GM12878 (cell line): Measurements from ENCODE around the gene ZCCHC3. TPM values are rescaled to one million over a fixed set of nuclear protein-coding genes. Genes with fewer than 3 reads are reported as not detected.

Experiments used
- ATAC-seq: fragments of 200-7000 bp; cut with Tn5 transposase; 3 replicates; pipeline ENCODE4 v1.9.1; 2020; ENCODE audit warnings: mild to moderate bottlenecking, moderate library complexity
- BruUV-seq: library from RNA; stranded (reverse); fragments of 400-500 nt; replicated peaks from 2 replicates; lab custom pipeline; 2021; lab: Mats Ljungman, UMichigan
- CTCF ChIA-PET: fragments of 300-600 bp; sonication (Branson Sonifier 250); formaldehyde crosslinking; extraction: SDS; loops from one replicate; lab custom pipeline; 2021; ENCODE audit warnings: inconsistent platforms; lab: Yijun Ruan, JAX
- POLR2A ChIA-PET: fragments of 350-600 bp; formaldehyde crosslinking; extraction: SDS; loops from one replicate; lab custom pipeline; 2021; ENCODE audit warnings: inconsistent platforms; lab: Charles Lee
- RAD21 ChIA-PET: fragments of 300-600 bp; sonication (Branson Sonifier 250); formaldehyde crosslinking; loops from one replicate; lab custom pipeline; 2023; ENCODE audit warnings: antibody characterized with exemption; ENCODE audit not compliant: unreplicated experiment; lab: Charles Lee
- SMC1A ChIA-PET: fragments of 300-600 bp; sonication (Branson Sonifier 250); formaldehyde crosslinking; loops from one replicate; lab custom pipeline; 2023; ENCODE audit not compliant: unreplicated experiment, uncharacterized antibody; lab: Charles Lee
- DNase-seq: peaks from one replicate; pipeline ENCODE4 v3.0.0-alpha.2; 2011; ENCODE audit warnings: low read depth, low spot score
- FAIRE-seq: peaks from 3 replicates; lab custom pipeline; 2011; peaks lifted over from hg19 to GRCh38; lab: Jason Lieb, UNC
- H2AFZ ChIP-seq: 2 replicates; pipeline ENCODE4 v1.6.0; 2011; ENCODE audit warnings: low read depth, low read length, control low read depth; ENCODE audit not compliant: control insufficient read depth
- H3K27ac ChIP-seq: 2 replicates; pipeline ENCODE4 v1.5.1; 2011; ENCODE audit warnings: control low read depth; ENCODE audit not compliant: control insufficient read depth, insufficient read depth
- H3K27me3 ChIP-seq, 2 experiments: replicated peaks in 1 of 2; 2 replicates each; pipeline versions ENCODE4 v1.6.0 to v1.6.1; 2011; ENCODE audit warnings: low read length in 1 of 2; ENCODE audit not compliant: control insufficient read depth in 2 of 2, insufficient read depth in 2 of 2
- H3K36me3 ChIP-seq, 2 experiments: 2 replicates each; pipeline ENCODE4 v1.5.1; 2011; ENCODE audit warnings: low read length in 1 of 2; ENCODE audit not compliant: control insufficient read depth in 2 of 2, insufficient read depth in 2 of 2
- H3K4me1 ChIP-seq: 2 replicates; pipeline ENCODE4 v1.6.1; 2011; ENCODE audit warnings: mild to moderate bottlenecking, low read length, moderate library complexity, mixed read lengths; ENCODE audit not compliant: control insufficient read depth, insufficient read depth
- H3K4me2 ChIP-seq: 2 replicates; pipeline ENCODE4 v1.6.0; 2011; ENCODE audit warnings: control low read depth; ENCODE audit not compliant: control insufficient read depth, insufficient read depth
- H3K4me3 ChIP-seq: fragments of 200-600 bp; sonication (generic); 2 replicates; pipeline ENCODE4 v1.5.1; 2016
- H3K79me2 ChIP-seq: 2 replicates; pipeline ENCODE4 v1.6.0; 2011; ENCODE audit warnings: low read length; ENCODE audit not compliant: control insufficient read depth, insufficient read depth
- H3K9ac ChIP-seq: 2 replicates; pipeline ENCODE4 v1.8.0; 2011; ENCODE audit warnings: low read length, control low read depth, mixed read lengths; ENCODE audit not compliant: control insufficient read depth, insufficient read depth
- H3K9me3 ChIP-seq: replicated peaks from 3 replicates; pipeline ENCODE4 v1.5.1; 2011; ENCODE audit warnings: mild to moderate bottlenecking, low read length; ENCODE audit not compliant: control insufficient read depth, insufficient read depth
- H4K20me1 ChIP-seq: 2 replicates; pipeline ENCODE4 v1.6.0; 2011; ENCODE audit not compliant: control insufficient read depth, insufficient read depth
- BHLHE40 ChIP-seq, 2 experiments: fragments of 450-650 bp in 1 of 2; IDR thresholded peaks; 2 replicates each; pipeline ENCODE4 v1.6.1; 2011 to 2017; ENCODE audit warnings: low read depth in 2 of 2, borderline replicate concordance in 1 of 2, improper control_type of control experiment in 1 of 2, low read length in 1 of 2, mild to moderate bottlenecking in 1 of 2
- ESRRA ChIP-seq: IDR thresholded peaks from 2 replicates; pipeline ENCODE4 v1.6.1; 2012; ENCODE audit warnings: mild to moderate bottlenecking, low read length, improper control_type of control experiment
- HCFC1 ChIP-seq: fragments of 150-350 bp; IDR thresholded peaks from 2 replicates; pipeline ENCODE4 v1.6.1; 2014; ENCODE audit warnings: low read length
- MEF2B ChIP-seq: fragments of 450-650 bp; IDR thresholded peaks from 2 replicates; pipeline ENCODE4 v1.6.1; 2018; ENCODE audit warnings: mild to moderate bottlenecking, moderate library complexity; ENCODE audit not compliant: partially characterized antibody, poor library complexity, severe bottlenecking
- MYB ChIP-seq: fragments of 150-350 bp; IDR thresholded peaks from 2 replicates; pipeline ENCODE4 v1.6.1; 2014; ENCODE audit warnings: mild to moderate bottlenecking, low read depth, low read length, borderline replicate concordance
- NR2F1 ChIP-seq: fragments of 450-650 bp; conservative IDR thresholded peaks from 2 replicates; pipeline ENCODE4 v1.6.1; 2017; ENCODE audit warnings: mild to moderate bottlenecking
- POLR2A ChIP-seq: IDR thresholded peaks from 2 replicates; pipeline ENCODE4 v1.6.1; 2011; ENCODE audit warnings: low read depth, mild to moderate bottlenecking, low read length
- POU2F2 ChIP-seq: IDR thresholded peaks from 3 replicates; pipeline ENCODE4 v1.6.1; 2011; ENCODE audit warnings: low read depth, mild to moderate bottlenecking, low read length, borderline replicate concordance
- RAD21 ChIP-seq: IDR thresholded peaks from 2 replicates; pipeline ENCODE4 v1.6.1; 2011; ENCODE audit warnings: mild to moderate bottlenecking, low read depth, low read length, moderate library complexity; ENCODE audit not compliant: insufficient read depth
- RAD51 ChIP-seq: fragments of 450-650 bp; IDR thresholded peaks from 2 replicates; pipeline ENCODE4 v1.6.1; 2016; ENCODE audit warnings: moderate library complexity, mild to moderate bottlenecking, inconsistent platforms
- SMC3 ChIP-seq: IDR thresholded peaks from 2 replicates; pipeline ENCODE4 v1.6.1; 2011; ENCODE audit warnings: low read length, improper control_type of control experiment, borderline replicate concordance
- SRF ChIP-seq, 2 experiments: IDR thresholded peaks; 2 replicates each; pipeline ENCODE4 v1.6.1; 2011; ENCODE audit warnings: low read depth in 2 of 2, low read length in 2 of 2, mild to moderate bottlenecking in 1 of 2, moderate library complexity in 1 of 2
- STAT1 ChIP-seq: fragments of 450-650 bp; conservative IDR thresholded peaks from 2 replicates; pipeline ENCODE4 v1.6.1; 2014; ENCODE audit warnings: antibody characterized with exemption, mild to moderate bottlenecking
- YY1 ChIP-seq: IDR thresholded peaks from 2 replicates; pipeline ENCODE4 v1.6.1; 2011; ENCODE audit warnings: low read depth, mild to moderate bottlenecking, low read length
- ZNF207 ChIP-seq: fragments of 450-650 bp; IDR thresholded peaks from 2 replicates; pipeline ENCODE4 v1.6.1; 2014; ENCODE audit warnings: antibody characterized with exemption, mild to moderate bottlenecking, borderline replicate concordance
- ZNF622 ChIP-seq: fragments of 450-650 bp; IDR thresholded peaks from 2 replicates; pipeline ENCODE4 v1.6.1; 2017; ENCODE audit warnings: mild to moderate bottlenecking, inconsistent platforms
- WGBS: methylation state at CpG from one replicate; pipeline ENCODE4 v1.1.6; 2016; ENCODE audit warnings: low lambda C conversion rate; ENCODE audit not compliant: insufficient replicate concordance, insufficient coverage; ENCODE audit errors: missing lambda C conversion rate; 5-methylcytosine and 5-hydroxymethylcytosine counted together
- in situ Hi-C: fragments of 300-500 bp; cut with MboI; formaldehyde crosslinking; loops from 9 replicates; pipeline ENCODE4 v1.14.3; 2018; ENCODE audit warnings: mixed read lengths
- intact Hi-C: fragments of 100-400 bp; cut with micrococcal nuclease; formaldehyde crosslinking; loops from one replicate; pipeline ENCODE4 v1.14.2; 2022; ENCODE audit not compliant: unreplicated experiment
- polyA plus RNA-seq, 11 experiments: library from polyadenylated mRNA; depleted of rRNA in 4 of 11; unstranded in 6 of 11; stranded (reverse) in 5 of 11; fragments of >200 nt; fragmentation: Nextera tagmentation in 4 of 11; fragmentation: Illumina TruSeq in 1 of 11; extraction: Ambion mirVana in 4 of 11; extraction: Trizol in 1 of 11; gene quantifications; 1 replicate in 1 of 11; 2 replicates in 10 of 11; pipeline versions ENCODE4 v1.2.1 to v1.2.3, GENCODE V29; 2011 to 2016; ENCODE audit warnings: inconsistent platforms in 2 of 11, missing spikeins in 2 of 11, low read depth in 1 of 11
- total RNA-seq, 4 experiments: library from RNA; depleted of rRNA in 3 of 4; stranded (reverse); fragments of >200 nt in 3 of 4; fragmentation: Illumina TruSeq in 1 of 4; extraction: Trizol in 1 of 4; gene quantifications; 2 replicates each; pipeline versions ENCODE4 v1.2.1 to v1.2.3, GENCODE V29; 2013 to 2021
- TF ChIP-seq, protein P1 (sequence below), 3 experiments: IDR thresholded peaks in 2 of 3; conservative IDR thresholded peaks in 1 of 3; 2 replicates each; pipeline ENCODE4 v1.5.1; 2011; ENCODE audit warnings: low read depth in 3 of 3, low read length in 3 of 3, mild to moderate bottlenecking in 3 of 3, control low read depth in 2 of 3, moderate library complexity in 2 of 3, inconsistent platforms in 1 of 3, mixed read lengths in 1 of 3; ENCODE audit not compliant: control insufficient read depth in 2 of 3, insufficient read depth in 1 of 3; ENCODE audit errors: extremely low read depth in 1 of 3
- TF ChIP-seq, protein P2 (sequence below): fragments of 450-650 bp; IDR thresholded peaks from 2 replicates; pipeline ENCODE4 v1.6.1; 2017; ENCODE audit warnings: borderline replicate concordance

The ZCCHC3 gene
- total and polyA plus RNA-seq, 10 of the 15 experiments (the other 5 are each of a cell fraction or from before 2014, with no cell fraction given) = 5.3 to 36.1 (median 17.2) TPM

DNA sequence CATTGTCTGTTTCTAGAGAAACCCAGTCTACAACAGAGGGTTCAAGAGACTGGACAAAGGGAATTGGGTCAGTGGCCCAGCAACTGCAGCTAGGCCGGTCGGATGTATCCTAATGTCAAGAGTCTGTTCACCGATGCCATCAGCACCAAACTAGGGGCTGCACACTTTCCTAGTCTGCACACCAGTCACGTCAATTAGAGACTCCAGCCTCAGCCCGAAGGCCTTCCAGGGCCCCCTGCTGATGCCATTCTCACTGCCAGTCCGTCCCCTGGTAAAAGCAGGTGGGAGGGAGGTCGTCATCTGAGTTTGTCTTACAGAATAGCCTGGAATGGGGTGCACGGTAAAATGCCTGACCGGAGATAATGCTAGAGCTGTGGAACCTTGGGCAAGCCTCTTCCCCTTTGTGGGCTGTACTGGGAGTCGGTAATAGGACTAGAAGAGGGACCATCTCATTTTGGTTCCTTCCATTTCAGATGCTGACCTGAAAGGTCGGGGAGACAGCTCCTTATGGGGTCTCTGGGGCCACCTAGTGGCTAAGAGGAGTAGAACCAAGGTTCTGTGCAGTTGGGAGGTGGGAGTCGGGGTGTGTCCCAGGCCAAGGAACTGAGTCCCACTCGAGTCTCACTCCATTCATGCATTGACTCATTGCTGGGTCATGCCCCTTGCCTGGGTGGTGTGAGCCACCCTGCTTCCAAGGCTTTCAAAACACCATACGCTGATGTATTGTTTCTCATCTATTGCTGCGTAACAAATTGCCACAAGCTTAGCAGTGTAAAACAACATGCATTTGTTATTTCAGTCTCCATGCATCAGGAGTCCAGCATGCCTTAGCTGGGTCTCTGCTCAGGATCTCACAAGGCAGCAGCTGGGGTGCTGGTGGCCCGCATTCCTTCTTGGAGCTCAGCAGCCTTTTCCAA lies 33.1 kb downstream of the ZCCHC3 start:
- SMC1A ChIA-PET = interaction anchor here (0.8 to 3.9 kb wide), 14 partner anchors 12 to 127 kb away, joined by 3 to 28 read pairs (median 4); no protein-coding TSS in a partner anchor

More for the DNA sequence above, 33.1 kb downstream of the ZCCHC3 start:
- Histone ChIP-seq H3K27me3 (no peaks in the 10 kb centered on the region), H3K79me2 (peaks cover 11% of the 10 kb centered on the region), H3K36me3 (no peaks in the 10 kb centered on the region; a peak in 1 of 4 replicates), H3K9ac (no peak overlapping the region), H3K4me3 (no peak overlapping the region), H2AFZ (no peak overlapping the region), H3K4me2 (no peak overlapping the region), H3K9me3 (no peaks in the 10 kb centered on the region), H4K20me1 (peaks cover 4% of the 10 kb centered on the region), H3K27ac (no peak overlapping the region), H3K4me1 (peaks cover 15% of the 10 kb centered on the region)
- 54% methylated on average over 16 of the region's 16 CpGs for WGBS
- ChIA-PET POLR2A (interaction anchor here (0.9 kb wide), 1 partner anchor 16 kb away, joined by 3 read pairs; the partner anchor contains the start of gene NRSN2), CTCF (interaction anchor here (0.5 to 4.6 kb wide), 34 partner anchors 8 to 232 kb away, joined by 3 to 59 read pairs (median 5); partner anchors contain the start of genes DEFB132 and NRSN2), RAD21 (interaction anchor here (0.9 to 3.5 kb wide), 16 partner anchors 11 to 122 kb away, joined by 3 to 19 read pairs (median 4); no protein-coding TSS in a partner anchor)
- FAIRE-seq (peak; percentile 81), DNase-seq (no peak), ATAC-seq (peak; percentile 65)
- no TSS peak for BruUV-seq
- intact Hi-C loops = loop anchor here (1.0 to 5.0 kb wide), 2 partner anchors 63 to 121 kb away; no protein-coding TSS in a partner anchor
- TF ChIP-seq POLR2A (no peak), BHLHE40 (IDR thresholded peaks at IDR 0.05; ENCODE audit: borderline replicate concordance in 1 of 2, low read depth in 2 of 2, low read length in 1 of 2) (0 out of 4 replicates have a peak, but pooled peaks of 1 of the 2 experiments have one; percentile 5), ESRRA (no peak), HCFC1 (0 out of 2 replicates have a peak, but pooled peaks have one; percentile 4), RAD21 (peak; percentile 93), RAD51 (no peak), ZNF622 (no peak), SMC3 (peak; percentile 71), MYB (0 out of 2 replicates have a peak, but pooled peaks have one; percentile 24), MEF2B (no peak), STAT1 (0 out of 2 replicates have a peak, but pooled peaks have one; percentile 25), POU2F2 (0 out of 3 replicates have a peak, but pooled peaks have one; percentile 17), NR2F1 (peak; percentile 98), SRF (IDR thresholded peaks at IDR 0.05; ENCODE audit: low read depth in 2 of 2, low read length in 2 of 2) (no peak), ZNF207 (peak; percentile 48; the same call in 1 of the 2 replicates), YY1 (peak; percentile 78)
- TF ChIP-seq, protein P1, sequence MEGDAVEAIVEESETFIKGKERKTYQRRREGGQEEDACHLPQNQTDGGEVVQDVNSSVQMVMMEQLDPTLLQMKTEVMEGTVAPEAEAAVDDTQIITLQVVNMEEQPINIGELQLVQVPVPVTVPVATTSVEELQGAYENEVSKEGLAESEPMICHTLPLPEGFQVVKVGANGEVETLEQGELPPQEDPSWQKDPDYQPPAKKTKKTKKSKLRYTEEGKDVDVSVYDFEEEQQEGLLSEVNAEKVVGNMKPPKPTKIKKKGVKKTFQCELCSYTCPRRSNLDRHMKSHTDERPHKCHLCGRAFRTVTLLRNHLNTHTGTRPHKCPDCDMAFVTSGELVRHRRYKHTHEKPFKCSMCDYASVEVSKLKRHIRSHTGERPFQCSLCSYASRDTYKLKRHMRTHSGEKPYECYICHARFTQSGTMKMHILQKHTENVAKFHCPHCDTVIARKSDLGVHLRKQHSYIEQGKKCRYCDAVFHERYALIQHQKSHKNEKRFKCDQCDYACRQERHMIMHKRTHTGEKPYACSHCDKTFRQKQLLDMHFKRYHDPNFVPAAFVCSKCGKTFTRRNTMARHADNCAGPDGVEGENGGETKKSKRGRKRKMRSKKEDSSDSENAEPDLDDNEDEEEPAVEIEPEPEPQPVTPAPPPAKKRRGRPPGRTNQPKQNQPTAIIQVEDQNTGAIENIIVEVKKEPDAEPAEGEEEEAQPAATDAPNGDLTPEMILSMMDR (IDR thresholded peaks at IDR 0.05 in 2 of 3, conservative IDR thresholded peaks at IDR 0.05 in 1 of 3; ENCODE audit: control insufficient read depth in 2 of 3, extremely low read depth in 1 of 3, insufficient read depth in 1 of 3, low read depth in 3 of 3, low read length in 3 of 3) = peak; percentile 84 to 94 (median 93); a peak in 5 of 6 replicates
- TF ChIP-seq, protein P2, sequence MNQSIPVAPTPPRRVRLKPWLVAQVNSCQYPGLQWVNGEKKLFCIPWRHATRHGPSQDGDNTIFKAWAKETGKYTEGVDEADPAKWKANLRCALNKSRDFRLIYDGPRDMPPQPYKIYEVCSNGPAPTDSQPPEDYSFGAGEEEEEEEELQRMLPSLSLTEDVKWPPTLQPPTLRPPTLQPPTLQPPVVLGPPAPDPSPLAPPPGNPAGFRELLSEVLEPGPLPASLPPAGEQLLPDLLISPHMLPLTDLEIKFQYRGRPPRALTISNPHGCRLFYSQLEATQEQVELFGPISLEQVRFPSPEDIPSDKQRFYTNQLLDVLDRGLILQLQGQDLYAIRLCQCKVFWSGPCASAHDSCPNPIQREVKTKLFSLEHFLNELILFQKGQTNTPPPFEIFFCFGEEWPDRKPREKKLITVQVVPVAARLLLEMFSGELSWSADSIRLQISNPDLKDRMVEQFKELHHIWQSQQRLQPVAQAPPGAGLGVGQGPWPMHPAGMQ = no peak
- in situ Hi-C loops = loop anchor here (5.0 kb wide), 1 partner anchor 118 kb away; no protein-coding TSS in a partner anchor
